Peyer's patch (tissue), 4 donors: ENCODE measurements around the gene FLRT2.

Source experiments
- POLR2A ChIP-seq, 2 donors: fragments of 450-650 bp; IDR thresholded peaks; one replicate each; pipeline ENCODE4 v1.5.1; 2017; ENCODE audit warnings: antibody characterized with exemption in 2 of 2, mild to moderate bottlenecking in 2 of 2, moderate library complexity in 2 of 2
- TF ChIP-seq, protein P1 (sequence below), 6 experiments: fragments of 450-650 bp in 4 of 6; fragments of 200-600 bp in 2 of 6; sonication (generic) in 1 of 6; IDR thresholded peaks; one replicate each; pipeline ENCODE4 v1.5.1; 2017 to 2019; ENCODE audit warnings: antibody characterized with exemption in 6 of 6, mild to moderate bottlenecking in 3 of 6, moderate library complexity in 1 of 6

DNA sequence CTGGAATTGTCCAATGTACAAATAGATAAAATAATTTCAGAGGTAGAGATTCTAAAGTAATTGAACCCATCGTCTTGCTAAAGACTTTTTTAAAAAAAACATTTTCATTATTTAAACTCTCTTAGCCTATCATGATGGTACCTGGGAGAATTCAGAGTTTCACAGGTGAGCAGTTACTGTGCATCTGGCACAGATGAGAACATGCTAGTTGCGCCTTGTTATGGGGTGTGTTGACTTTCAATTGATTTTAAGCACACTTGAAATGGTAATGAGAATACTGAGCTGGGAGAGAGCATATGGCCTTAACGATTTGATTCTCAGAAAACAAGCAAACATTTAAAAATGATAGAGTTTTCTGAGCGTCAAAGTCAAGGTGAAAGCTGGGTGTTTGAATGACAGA is 66.6 kb downstream of the FLRT2 start:
- TF ChIP-seq, protein P1, sequence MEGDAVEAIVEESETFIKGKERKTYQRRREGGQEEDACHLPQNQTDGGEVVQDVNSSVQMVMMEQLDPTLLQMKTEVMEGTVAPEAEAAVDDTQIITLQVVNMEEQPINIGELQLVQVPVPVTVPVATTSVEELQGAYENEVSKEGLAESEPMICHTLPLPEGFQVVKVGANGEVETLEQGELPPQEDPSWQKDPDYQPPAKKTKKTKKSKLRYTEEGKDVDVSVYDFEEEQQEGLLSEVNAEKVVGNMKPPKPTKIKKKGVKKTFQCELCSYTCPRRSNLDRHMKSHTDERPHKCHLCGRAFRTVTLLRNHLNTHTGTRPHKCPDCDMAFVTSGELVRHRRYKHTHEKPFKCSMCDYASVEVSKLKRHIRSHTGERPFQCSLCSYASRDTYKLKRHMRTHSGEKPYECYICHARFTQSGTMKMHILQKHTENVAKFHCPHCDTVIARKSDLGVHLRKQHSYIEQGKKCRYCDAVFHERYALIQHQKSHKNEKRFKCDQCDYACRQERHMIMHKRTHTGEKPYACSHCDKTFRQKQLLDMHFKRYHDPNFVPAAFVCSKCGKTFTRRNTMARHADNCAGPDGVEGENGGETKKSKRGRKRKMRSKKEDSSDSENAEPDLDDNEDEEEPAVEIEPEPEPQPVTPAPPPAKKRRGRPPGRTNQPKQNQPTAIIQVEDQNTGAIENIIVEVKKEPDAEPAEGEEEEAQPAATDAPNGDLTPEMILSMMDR (IDR thresholded peaks at IDR 0.05), result no peak
- no peak for TF ChIP-seq POLR2A (IDR thresholded peaks at IDR 0.05)
